Measurements from ENCODE around the gene FTSJ3.

The FTSJ3 gene

DNA sequence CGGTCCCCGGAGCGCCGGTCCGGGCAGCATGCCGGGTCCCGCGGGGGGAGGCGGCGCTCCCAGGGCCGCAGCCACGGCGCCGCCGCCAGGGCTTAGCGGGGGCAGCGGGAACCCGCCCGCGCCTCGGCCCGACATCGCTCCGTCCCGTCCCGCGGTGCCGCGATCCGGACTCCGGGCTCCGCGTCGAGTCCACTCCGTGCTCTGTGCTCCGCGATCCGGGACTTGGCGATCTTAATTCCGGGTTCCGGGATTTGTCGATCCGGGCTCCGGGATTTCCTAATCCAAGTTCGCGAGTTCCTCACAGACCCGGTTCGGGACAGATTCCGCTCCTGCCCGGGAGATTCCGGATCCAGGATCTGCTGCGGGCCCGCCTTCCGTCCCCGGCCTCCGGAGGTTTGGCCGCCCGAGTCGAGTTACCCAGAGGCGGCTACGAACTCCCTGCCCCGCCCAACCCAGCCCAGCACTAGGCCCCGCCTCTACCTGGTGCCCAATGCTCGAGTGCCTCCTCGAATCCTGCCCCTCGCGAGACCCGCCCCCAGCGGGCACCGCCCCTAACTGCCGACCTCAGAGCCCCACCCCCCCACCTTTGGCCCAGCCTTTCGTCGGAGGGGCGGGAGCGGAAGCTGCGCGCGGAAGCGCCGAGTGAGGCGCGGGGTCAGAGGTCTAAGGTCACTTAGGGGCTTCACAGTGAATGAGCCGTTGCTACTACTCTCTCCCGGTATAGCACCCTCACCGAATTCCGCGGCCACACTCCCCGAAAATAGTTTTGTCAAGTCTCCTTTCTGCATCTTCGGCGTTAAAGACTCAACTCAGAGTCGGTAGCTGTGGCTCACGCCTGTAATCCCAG lies 15.3 kb upstream of the FTSJ3 start, which contains the start of gene SMARCD2:
Gene SMARCD2 (minus strand): TSS at position 146 of the 847 bp plus-strand sequence. CDS start 11 bp downstream, at position 135.
- DNase-seq = peak; percentile 99

GRCh38 chr17:63842173-63842539 lies 14.7 kb upstream of the FTSJ3 start:
- DNase-seq = no peak

GRCh38 chr17:63841350-63842172 lies 14.1 kb upstream of the FTSJ3 start:
- peak; percentile 46 for DNase-seq

DNA sequence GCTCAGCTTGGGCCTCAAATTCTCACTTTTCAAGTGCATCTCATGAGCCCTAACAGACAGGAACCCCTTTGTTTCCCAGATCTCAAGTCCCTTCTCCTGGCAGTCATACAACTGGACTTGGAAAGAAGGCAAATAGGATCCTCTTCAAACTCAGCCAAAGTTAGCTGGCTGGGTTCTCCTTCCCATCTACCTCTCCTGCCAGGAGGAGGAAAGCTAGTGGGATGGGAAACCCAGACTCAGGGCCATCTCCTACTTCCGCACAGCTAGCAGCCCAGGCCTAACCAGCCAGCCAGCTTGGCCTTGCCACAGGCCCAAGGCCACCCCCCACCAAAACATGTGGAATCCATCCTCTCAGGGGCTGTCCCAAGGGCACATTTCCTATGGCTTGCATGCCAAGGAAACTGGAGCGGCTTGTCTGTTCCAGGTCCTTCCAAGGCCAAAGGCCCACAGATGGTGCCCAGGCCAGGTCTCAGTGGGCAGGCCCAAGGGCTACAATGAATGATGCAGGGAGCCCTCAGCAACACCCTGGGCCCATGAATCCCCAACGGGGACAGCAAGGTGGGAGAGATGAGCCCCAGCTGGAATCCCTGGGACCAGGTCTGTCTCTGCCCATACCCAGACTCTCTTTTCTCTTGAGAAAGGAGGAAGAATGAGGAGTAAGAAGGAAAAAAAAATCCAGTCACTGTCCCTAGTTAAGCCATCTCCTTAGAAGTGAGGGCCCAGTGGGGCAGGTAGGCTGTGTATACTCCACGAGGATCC lies 13.3 kb upstream of the FTSJ3 start:
- DNase-seq = no peak

DNA sequence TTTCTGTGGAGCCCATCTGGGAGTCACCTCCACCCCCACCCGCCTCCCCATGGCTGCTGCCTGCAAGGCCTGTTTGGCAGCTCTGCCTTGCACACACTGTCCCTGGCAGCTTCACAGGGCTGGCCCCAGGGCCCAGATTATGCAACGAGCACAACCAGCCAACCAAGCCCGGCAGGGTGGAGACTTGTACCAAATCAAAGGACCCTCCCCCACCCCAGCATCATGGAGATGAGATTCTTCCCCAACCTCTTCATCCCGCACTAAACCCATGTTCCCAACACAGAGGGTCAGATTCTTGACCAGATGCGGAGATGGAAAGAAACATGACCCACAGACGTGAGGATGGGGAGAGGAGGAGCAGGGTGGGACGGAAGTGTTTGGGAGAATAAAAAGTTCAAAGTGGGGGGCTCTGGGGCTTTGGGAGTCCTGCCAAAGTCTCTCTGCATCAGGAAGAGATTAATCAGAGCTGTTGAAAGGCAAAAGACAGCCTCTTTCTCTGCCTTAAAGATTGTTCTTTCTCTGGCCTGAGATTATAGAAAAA lies 11.2 kb upstream of the FTSJ3 start:
- peak; percentile 63 for DNase-seq

DNA sequence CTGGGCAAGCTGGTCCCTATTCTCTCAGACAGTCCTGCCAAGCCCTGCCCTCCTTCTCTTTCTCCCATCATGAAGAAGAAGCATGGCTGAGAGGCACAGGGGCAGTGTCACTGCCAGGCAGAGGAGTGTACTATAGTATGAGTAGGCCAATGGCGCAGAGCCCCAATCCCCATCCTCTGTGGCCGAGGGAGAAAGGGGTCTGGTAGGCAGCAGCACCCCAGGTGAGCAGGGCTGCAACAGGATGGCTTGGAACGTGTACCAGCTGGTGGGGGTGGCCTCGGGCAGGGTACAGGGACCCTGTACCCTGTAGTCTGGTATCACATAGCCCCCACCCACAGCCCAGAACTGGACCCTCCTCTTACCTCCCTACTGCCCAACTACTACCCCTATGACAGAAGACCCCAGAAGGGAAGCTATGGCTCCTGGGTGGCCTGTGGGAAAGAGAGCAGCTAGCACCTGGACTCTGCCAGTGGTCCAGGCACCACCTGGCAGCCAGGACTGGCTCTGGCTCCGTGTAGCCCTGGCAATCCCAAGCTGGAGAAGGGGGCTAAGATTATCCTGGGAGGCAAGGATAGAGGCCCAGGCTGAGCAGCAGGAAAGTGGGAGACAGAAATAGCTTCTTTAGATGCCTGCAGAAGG lies 10.6 kb upstream of the FTSJ3 start:
- DNase-seq = no peak

DNA sequence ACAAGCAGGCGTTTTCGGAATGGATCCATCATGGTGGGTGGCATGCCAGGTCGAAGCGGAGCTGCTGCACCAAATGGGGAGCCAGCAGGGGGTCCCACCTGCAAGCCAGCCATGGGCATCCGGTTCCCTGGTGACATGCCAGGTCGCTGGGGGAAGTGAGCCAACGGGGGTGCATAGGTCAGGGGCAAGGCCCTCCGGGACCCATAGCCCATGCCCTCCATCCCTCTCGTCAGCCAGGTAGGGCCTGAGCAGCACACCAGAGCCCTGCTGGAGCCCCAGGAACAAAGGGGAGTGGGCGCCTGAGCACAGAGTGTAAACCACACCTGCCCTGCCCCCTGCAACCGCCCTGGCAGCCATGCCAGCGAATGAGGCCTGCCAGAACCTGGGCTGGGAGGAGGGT lies 10.0 kb upstream of the FTSJ3 start:
- DNase-seq = no peak

GRCh38 chr17:63836811-63837210 lies 9.3 kb upstream of the FTSJ3 start:
- no peak for DNase-seq

DNA sequence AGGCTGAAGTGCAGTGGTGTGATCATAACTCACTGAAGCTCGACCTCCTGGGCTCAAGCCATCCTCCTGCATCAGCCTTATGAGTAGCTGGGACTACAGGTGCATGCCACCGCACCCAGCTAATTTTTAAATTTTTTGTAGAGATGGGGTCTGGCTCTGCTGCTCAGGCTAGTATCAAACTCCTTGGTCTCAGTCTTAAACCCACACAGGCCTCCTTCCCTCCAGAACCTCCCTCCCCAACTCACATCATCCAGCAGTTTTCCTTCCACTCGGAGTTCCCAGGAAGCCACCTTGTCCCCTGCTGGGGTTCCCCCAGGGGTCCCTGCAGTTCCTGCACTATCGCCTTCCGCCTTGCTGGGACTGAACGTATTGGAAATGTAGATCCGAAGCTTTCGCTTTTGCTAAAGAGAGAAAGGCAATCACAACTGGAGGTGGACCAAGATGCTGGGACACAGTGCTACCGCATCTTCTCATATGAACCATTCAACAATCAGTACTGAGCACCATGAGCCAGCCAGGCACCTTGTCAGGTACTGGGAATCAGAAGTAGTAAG lies 7.8 kb upstream of the FTSJ3 start:
- DNase-seq = no peak

DNA sequence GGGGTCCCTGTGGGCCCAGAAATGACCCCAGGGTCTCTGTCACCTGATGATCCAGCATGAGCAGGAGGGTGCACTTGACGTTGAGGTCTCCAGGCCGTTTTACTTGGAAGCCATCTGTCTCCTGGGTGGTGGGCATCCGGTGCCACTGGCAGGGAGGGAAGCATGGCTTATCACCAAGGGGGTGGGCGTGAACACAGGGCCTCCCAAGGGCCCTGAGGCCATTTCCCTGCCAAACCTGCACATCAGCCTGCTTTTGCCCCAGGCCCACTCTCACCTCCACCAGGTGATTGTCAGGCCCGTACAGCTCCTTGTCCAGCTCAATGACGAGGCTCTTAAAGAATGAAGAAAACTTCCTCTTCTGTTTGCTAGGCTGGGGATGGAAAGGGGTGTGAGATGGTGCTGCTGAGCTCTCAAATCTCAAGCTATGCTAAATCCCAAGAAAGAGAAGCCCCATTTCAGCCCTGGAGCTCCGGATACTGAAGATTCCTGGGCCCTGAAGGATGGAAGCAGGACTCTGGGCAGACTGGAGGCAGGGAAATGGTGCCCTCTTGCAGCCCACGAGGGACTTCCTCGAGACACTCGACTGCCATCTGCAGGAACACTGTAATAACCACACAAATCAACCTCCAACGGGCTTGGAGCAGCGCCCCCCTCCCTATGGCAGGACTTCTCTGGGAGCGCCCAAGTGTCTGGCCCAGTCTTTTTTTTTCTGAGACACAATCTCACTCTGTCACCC lies 7.1 kb upstream of the FTSJ3 start:
- DNase-seq = peak; percentile 91

DNA sequence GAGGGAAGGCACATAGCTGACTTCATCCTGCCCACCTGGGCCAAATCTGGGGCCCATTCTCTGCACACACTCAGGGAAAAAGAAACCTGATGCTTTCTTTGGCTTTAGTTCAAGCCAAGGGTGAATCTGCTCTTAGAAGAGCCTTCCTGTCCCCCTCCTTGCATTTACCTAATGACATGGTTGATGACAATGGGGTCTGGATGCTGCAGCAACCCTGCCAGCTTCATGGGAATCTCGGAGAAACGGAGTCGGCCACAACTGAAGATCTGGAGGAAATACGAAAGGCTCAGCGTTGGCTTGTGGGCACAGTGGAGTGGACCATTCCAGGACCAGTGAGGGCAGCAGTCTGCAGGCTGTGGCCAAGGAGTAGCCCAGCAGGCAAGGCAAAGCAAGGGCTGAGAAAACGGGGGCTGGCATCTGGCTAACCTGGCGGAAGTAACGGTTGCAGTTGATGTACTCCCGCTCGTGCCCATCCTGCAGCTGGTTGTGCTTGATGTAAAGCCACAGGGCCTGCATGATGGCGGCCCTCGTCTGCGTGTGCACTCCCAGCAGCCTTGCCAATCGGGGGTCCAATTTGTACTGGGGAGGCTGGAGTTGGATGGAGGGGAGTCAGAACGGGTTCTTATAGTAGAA lies 6.4 kb upstream of the FTSJ3 start:
- DNase-seq = no peak

DNA sequence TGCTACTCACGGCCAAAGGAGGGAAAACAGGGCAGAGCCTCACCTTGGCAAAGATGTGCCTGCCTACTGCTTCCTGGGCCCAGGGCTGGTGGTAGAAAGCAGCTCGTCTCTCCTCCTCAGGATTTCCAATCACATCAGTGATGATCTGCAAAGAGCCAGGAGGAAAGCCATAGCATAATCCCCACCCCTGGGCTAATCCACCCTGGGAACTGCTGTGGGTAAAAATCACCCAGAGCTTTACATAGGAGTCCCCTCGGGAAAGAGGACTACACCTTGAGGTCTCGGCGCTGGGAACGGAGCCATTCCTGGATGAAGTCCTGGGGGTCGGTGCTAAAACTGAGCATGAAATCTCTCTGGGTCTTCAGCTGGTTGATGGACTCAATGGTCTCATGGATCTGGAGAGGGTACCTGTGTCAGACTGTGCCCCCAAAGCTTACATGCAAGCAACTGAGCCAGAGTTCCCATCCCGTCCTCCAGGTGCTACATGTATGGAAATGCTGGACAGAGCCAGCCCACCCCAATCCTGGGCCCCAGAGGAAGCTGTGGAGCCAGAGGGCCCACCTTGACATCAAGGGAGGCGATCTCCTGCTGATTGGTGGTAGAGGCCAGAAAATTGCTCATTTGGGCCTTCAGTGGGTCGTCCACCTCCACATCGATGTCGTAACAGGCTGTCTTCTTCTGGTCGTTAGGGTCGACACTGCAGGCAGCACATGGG lies 5.7 kb upstream of the FTSJ3 start:
- DNase-seq = no peak

GRCh38 chr17:63832455-63832854 lies 5.0 kb upstream of the FTSJ3 start:
- DNase-seq = peak; percentile 46

DNA sequence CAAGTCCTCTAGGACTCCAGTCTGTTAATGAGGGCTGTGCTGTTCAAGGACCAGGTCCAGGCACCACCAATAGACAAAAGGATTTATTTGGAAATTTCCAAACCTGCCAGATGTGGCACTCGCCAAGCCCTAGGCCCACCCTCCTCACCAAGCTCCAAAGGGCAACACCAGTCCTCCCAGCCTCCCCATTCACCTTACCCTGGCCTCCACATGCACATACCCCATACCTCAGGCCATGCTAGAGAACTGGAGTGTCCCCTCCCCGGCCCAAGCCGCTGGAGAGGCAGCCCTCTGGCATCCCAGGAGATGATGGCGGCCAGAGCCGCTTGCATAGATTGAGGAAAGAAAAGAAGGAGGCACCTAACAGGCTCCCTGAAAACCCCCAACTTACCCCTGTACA lies 4.6 kb upstream of the FTSJ3 start:
- DNase-seq = no peak

GRCh38 chr17:63831505-63831904 lies 4.0 kb upstream of the FTSJ3 start:
- no peak for DNase-seq

- DNase-seq = no peak
These were observed 3.5 kb upstream of the FTSJ3 start for GRCh38 chr17:63830904-63831491.

- DNase-seq = no peak
These were observed 2.8 kb upstream of the FTSJ3 start for GRCh38 chr17:63830278-63830677.

DNA sequence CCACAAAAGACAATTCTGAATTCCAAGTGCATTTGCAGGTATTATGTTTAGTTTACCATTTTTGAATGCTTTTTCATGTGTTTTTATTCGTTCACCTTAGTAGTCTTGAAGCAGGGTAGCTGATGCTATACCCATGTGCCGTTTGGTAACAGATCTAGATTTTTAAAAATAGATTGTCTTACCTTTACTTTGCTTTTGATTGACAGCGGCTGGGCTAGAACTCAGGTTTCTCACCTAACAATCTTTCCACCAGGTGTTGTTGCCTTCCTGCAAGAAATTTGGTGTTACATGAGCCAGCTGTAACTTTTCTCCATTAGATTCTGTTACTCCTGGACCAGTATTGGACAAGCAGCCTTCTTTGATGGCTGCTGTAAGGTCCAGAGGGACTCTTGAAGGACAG lies 1.5 kb upstream of the FTSJ3 start:
- no peak for DNase-seq

- DNase-seq = no peak
These were observed 348 bp upstream of the FTSJ3 start for GRCh38 chr17:63827801-63828221.

GRCh38 chr17:63826468-63827001 lies 928 bp downstream of the FTSJ3 start:
- no peak for DNase-seq

All from hematopoietic multipotent progenitor cell treated with erythropoietin and hydrocortisone succinate and interleukin-3 and kit ligand, for 4 days (in vitro differentiated cells).